HG03521 (cell line): Measurements from ENCODE around the gene EGFR.

Experiments used
- ATAC-seq: cut with Tn5 transposase; IDR thresholded peaks from one replicate; pipeline ENCODE4 v1.9.1; 2021; ENCODE audit warnings: mild to moderate bottlenecking, moderate library complexity; ENCODE audit not compliant: unreplicated experiment

Gene EGFR

GRCh38 chr7:55258631-55259030 lies 239.8 kb downstream of the EGFR start:
- no peak for ATAC-seq

DNA sequence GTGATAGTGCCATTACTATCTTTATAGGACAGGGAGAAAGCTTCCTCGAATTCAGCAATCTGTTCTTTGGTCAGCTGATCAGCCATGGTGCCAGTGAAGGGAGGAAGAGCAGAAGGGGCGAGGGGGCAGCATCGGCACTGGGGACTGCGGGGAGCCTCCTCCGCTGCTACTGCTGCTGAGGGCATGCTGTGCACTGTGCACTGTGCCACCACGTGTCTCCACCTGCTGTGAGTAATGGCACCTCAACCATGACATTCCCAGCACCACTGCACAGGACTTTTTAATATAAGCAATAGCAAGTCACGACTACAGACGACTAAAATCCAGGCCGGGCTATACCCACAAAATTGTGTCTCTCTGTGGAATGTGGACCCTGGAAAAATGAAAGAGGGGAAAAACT lies 241.4 kb downstream of the EGFR start:
- no peak for ATAC-seq

DNA sequence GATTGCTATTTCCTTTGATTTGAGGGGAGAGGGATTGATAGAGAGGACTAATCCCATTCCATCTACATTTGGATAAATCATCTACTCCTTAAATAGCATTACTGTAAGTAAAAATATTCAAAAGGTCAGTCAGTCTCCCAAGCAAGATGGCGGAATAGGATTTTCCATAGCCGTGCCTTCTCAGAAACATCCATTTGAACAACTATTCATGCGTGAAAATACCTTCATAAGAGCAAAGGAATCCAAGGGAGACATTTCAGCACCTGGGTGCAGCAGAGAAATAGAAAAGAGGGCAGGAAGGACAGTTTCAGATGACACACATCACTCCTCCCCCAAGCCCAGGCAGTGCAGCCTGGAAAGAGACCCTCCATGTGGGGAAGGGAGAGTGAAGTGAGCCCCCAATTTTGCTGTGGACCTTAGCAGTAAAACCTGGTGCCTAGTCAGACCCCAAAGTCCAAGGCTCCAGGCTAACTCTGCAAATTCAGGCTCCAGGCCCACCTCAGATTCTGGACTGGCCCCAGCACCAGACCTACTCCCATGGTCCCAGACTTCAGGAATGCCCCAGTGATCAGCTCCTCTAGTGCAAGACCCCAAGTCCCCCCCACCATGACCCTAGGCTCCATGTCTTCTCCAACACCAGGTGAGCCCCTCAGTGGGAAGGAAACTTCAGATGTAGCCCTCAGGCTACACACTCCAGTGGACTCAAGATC lies 242.0 kb downstream of the EGFR start:
- ATAC-seq, result no peak
